Mucosa of rectum (tissue), 2 donors: Measurements from ENCODE around the gene ZNF473.
"Not testable (repeated sequence)": the region's sequence is repeated elsewhere in the genome, so short reads cannot be mapped to it uniquely, and the experiment has no call there.

Source experiments
- H3K27ac ChIP-seq, 2 donors: one replicate each; pipeline ENCODE4 v1.7.0; 2013; ENCODE audit warnings: inconsistent platforms in 2 of 2, low read depth in 2 of 2, low read length in 2 of 2
- H3K27me3 ChIP-seq, 2 donors: one replicate each; pipeline ENCODE4 v1.7.0; 2013; ENCODE audit warnings: low read length in 2 of 2; ENCODE audit not compliant: control insufficient read depth in 2 of 2, insufficient read depth in 2 of 2
- H3K36me3 ChIP-seq, 2 donors: one replicate each; pipeline ENCODE4 v1.7.0; 2013; ENCODE audit warnings: low read length in 2 of 2; ENCODE audit not compliant: control insufficient read depth in 2 of 2, insufficient read depth in 2 of 2
- H3K4me1 ChIP-seq, 2 donors: one replicate each; pipeline ENCODE4 v1.7.0; 2013; ENCODE audit warnings: low read length in 2 of 2, mild to moderate bottlenecking in 1 of 2; ENCODE audit not compliant: control insufficient read depth in 2 of 2, insufficient read depth in 2 of 2
- H3K4me3 ChIP-seq, 2 donors: one replicate each; pipeline ENCODE4 v1.7.0; 2013; ENCODE audit warnings: low read length in 2 of 2
- H3K9ac ChIP-seq, 2 donors: one replicate each; pipeline ENCODE4 v1.7.0; 2013; ENCODE audit warnings: low read length in 2 of 2, low read depth in 1 of 2, mild to moderate bottlenecking in 1 of 2
- H3K9me3 ChIP-seq, 2 donors: one replicate each; pipeline ENCODE4 v1.7.0; 2013; ENCODE audit warnings: low read length in 2 of 2; ENCODE audit not compliant: control insufficient read depth in 2 of 2
- donor health status: healthy.
- donor health status: Normal muscosa, but diverticular disease.

Gene ZNF473

GRCh38 chr19:50090706-50091105 lies 64.9 kb downstream of the ZNF473 start:
- not testable (repeated sequence) for H3K36me3 ChIP-seq, H3K27me3 ChIP-seq, H3K9ac ChIP-seq, H3K4me1 ChIP-seq, H3K9me3 ChIP-seq, H3K4me3 ChIP-seq, H3K27ac ChIP-seq

GRCh38 chr19:50091786-50092185 lies 66.0 kb downstream of the ZNF473 start:
- H3K27ac ChIP-seq, H3K27me3 ChIP-seq, H3K9ac ChIP-seq, H3K36me3 ChIP-seq, H3K9me3 ChIP-seq, H3K4me3 ChIP-seq, H3K4me1 ChIP-seq: not testable (repeated sequence)

- H3K9me3 ChIP-seq: not testable (repeated sequence)
These were observed 66.8 kb downstream of the ZNF473 start for GRCh38 chr19:50092597-50092996.

GRCh38 chr19:50097884-50098283 lies 72.1 kb downstream of the ZNF473 start:
- not testable (repeated sequence) for H3K27ac ChIP-seq, H3K4me1 ChIP-seq, H3K4me3 ChIP-seq, H3K27me3 ChIP-seq, H3K36me3 ChIP-seq, H3K9me3 ChIP-seq, H3K9ac ChIP-seq

More at GRCh38 chr19:50092597-50092996, 66.8 kb downstream of the ZNF473 start:
- not testable (repeated sequence) for H3K9ac ChIP-seq, H3K4me3 ChIP-seq, H3K27ac ChIP-seq, H3K36me3 ChIP-seq, H3K4me1 ChIP-seq, H3K27me3 ChIP-seq

GRCh38 chr19:50098892-50099291 lies 73.1 kb downstream of the ZNF473 start:
- H3K27ac ChIP-seq, H3K4me3 ChIP-seq, H3K9me3 ChIP-seq, H3K9ac ChIP-seq, H3K36me3 ChIP-seq, H3K4me1 ChIP-seq, H3K27me3 ChIP-seq: not testable (repeated sequence)

- H3K9ac ChIP-seq, H3K9me3 ChIP-seq, H3K27me3 ChIP-seq, H3K4me3 ChIP-seq, H3K36me3 ChIP-seq, H3K27ac ChIP-seq, H3K4me1 ChIP-seq: not testable (repeated sequence)
These were observed 73.9 kb downstream of the ZNF473 start for GRCh38 chr19:50099696-50100095.

GRCh38 chr19:50100946-50101345 lies 75.1 kb downstream of the ZNF473 start:
- not testable (repeated sequence) for H3K9me3 ChIP-seq, H3K36me3 ChIP-seq, H3K4me1 ChIP-seq, H3K9ac ChIP-seq, H3K27me3 ChIP-seq, H3K4me3 ChIP-seq, H3K27ac ChIP-seq
